SIG-M5 treated with dmso at 0.1 percent for 504 hours (cell line): ENCODE measurements around the gene ZNF892.
"Not testable (repeated sequence)": the region's sequence is repeated elsewhere in the genome, so short reads cannot be mapped to it uniquely, and the experiment has no call there.

Source experiments
- DNase-seq: peaks from one replicate; lab custom pipeline; 2025; ENCODE audit not compliant: unreplicated experiment; lab: John Stamatoyannopoulos, UW

ZNF892 gene

DNA sequence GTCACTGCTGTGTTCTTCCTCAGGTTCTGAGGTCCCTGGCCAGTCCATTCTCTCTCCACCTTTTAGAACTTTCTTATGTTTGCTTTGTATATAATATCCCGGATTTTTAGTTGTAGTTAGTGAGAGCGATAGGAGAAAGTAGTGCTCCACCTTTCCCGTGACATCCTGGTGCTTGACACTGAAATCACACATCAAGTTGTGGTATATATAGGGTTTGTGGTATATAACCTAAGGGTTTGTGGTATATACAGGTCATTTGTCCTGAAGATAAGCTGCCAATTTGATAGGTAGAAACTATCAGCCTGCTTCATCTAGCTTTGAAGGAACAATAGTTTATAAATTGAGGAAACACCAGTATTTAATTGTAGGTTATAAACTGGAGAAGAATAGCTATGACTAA, 13.1 kb downstream of the ZNF892 start:
- DNase-seq: no peak

DNA sequence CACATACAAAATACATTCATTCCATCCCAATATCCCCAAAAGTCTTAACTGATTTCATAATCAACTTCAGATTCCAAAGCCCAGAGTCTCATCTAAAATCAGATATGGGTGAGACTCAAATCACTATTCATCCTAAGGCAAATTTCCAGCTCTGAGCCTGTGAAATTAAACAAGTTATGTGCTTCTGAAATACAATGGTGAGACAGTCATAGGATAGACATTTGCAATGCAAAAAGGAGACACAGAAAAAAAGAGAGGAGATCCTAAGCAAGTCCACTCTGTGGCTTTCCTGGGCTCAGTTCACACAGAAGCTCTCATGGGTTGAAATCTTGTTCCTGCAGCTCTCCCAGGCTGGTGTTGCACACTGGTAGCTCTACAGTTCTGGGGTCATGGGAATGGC, 18.3 kb downstream of the ZNF892 start:
- DNase-seq: no peak

DNA sequence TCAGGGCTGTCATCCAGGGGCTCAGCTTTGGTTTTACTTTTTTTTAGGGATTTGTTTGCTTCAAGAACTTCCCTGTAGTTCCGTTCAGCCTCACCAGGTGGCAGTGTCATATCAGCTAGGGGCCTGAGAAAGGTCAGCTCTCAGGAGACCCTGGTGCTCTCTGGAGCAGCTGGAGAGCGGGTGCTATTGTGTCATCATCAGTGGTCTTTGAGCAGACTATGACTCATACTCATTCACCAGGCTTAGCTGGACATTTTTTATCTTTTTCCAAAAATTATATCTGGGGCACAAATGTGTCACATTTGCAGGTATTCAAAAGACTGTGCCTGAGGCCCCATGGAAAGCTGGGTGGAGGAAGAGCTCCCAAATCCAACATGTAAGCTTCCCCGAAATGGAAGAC, 24.4 kb downstream of the ZNF892 start:
- DNase-seq: peak; percentile 30

GRCh38 chr2:95232232-95232631, 24.9 kb downstream of the ZNF892 start:
- DNase-seq: no peak

GRCh38 chr2:95234286-95234785, 27.0 kb downstream of the ZNF892 start:
- no peak for DNase-seq

DNA sequence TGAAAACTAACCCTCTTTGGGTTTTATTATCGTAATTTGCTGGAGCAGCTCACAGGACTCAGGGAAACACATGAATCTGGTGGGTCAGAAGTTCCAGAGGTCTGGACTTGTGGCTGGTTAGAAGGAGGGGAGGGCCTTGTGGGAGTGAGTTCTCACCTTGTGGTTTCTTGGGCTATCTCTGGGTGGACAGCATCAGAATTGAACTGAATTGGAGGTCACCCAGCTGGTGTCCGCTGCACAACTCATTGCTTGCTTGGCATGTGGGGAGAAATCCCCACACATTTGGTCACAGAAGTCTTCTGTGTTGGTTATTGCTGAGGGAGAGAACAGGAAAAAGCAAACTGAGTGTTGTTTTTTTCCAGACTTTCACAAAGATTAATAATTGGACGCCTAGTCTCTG, 27.5 kb downstream of the ZNF892 start:
- DNase-seq: no peak

- DNase-seq: no peak
Observed at GRCh38 chr2:95238131-95238530, 30.8 kb downstream of the ZNF892 start.

DNA sequence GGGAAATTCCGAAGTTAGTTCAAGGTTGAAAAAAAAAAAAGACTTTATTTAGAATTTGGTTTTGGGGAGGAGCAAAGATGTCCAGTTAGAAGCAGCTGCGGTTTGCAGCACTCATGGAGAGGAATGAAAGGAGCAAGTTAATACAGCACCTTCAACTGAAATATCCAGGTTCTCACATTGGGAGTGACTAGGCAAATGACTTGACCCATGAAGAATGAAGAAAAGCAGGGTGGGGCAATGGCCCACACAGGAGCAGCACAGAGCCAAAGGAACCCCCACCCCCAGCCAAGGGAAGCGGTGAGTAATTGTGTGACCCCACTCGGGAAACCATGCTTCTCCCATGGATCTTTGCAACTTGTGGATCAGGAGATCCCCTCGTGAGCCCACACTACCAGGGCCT, 32.8 kb downstream of the ZNF892 start:
- no peak for DNase-seq

GRCh38 chr2:95240556-95240955, 33.2 kb downstream of the ZNF892 start:
- DNase-seq: no peak

DNA sequence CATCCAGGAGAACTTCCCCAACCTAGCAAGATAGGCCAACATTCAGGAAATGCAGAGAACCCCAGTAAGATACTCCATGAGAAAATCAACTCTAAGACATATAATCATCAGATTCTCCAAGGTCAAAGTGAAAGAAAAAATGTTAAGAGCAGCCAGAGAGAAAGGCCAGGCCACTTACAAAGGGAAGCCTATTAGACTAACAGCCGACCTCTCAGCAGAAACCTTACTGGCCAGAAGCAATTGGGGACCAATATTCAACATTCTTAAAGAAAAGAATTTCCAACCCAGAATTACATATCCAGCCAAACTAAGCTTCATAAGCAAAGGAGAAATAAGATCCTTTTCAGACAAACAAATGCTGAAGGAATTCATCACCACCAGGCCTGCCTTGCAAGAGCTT, 34.8 kb downstream of the ZNF892 start:
- DNase-seq: not testable (repeated sequence)
